ENCODE data around the gene LGALS3BP.

LGALS3BP gene

DNA sequence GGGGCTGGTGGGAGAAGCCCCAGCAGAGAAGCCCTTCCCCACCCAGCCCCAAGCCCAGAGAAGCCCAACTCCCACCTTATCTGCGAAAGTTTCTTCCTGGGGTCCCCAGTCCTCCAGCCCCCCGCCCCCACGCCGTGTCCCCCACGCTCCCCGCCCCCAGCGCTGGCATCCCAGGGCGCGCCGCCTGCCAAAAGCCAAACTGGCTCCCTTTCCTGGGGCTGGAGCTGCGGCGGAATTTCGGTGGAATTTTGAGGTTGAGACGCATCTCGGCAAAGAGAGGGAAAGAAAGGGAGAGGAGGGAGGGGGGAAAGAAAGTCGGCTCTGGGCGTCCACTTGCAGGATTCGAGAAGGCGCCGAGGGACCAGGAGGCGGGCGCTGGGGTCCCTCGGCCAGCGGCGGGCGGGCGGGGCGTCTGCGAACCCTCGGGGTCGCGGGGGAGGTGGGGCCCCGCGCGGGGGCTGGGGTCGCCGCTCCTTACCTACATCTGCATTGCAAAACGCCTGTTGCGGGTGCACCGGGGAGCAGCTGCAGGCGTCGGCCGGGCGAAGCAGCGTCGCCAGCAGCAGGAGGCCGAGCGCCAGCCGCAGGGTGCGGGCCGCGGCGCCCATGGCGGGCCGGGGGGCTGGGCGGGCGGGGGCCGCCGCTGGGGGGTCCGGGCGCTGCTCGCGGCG is 55.1 kb downstream of the LGALS3BP start:
- peak overlapping the region; percentile 79 for H3K4me3 ChIP-seq (ENCODE audit: low read depth, low read length)
- no peak for DNase-seq (ENCODE audit: low read depth)
- TF ChIP-seq, protein P1, sequence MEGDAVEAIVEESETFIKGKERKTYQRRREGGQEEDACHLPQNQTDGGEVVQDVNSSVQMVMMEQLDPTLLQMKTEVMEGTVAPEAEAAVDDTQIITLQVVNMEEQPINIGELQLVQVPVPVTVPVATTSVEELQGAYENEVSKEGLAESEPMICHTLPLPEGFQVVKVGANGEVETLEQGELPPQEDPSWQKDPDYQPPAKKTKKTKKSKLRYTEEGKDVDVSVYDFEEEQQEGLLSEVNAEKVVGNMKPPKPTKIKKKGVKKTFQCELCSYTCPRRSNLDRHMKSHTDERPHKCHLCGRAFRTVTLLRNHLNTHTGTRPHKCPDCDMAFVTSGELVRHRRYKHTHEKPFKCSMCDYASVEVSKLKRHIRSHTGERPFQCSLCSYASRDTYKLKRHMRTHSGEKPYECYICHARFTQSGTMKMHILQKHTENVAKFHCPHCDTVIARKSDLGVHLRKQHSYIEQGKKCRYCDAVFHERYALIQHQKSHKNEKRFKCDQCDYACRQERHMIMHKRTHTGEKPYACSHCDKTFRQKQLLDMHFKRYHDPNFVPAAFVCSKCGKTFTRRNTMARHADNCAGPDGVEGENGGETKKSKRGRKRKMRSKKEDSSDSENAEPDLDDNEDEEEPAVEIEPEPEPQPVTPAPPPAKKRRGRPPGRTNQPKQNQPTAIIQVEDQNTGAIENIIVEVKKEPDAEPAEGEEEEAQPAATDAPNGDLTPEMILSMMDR (conservative IDR thresholded peaks at IDR 0.05; ENCODE audit: low read depth, low read length): no peak

DNA sequence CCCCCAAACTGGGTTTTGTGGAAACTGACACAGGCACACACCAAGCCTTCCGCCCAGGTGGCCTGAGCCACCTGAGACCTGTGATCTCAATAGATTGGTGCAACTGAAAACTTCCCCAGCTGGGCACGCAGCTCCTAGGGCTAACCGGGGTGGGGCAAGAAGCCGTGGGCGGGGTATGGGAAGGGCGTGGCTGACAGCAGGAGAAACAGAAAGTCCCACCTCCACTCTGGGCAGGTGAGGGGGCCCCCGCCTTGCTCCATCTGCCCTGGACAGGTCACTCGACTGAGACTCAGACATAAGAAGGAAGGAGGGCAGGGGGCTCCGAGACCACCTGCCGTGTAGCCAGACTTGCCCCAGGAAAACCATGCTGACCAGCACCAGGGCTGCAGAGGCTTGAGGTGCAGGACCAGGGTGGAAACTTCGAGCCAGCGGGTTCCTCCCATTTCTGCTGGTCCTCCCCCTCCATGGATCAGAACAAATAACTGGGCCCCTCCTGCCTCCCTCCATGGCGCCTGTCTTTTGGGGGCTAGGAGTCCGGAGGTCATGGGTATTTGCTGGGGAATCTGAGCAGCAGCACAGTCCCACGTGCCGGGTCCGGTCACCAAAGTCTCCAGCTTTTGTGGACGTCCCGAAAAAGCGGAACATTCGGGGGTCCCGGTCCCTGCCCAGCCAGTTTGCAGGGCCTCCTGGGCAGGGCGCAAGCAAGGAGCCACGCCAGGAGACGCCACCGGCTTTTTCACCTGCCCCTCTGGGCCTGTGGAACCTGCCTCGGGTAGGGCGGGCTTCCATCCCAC is 55.9 kb downstream of the LGALS3BP start:
- TF ChIP-seq, protein P1 (conservative IDR thresholded peaks at IDR 0.05; ENCODE audit: low read depth, low read length): no peak
- H3K4me3 ChIP-seq (ENCODE audit: low read depth, low read length): peak overlapping the region; percentile 79
- no peak for DNase-seq (ENCODE audit: low read depth)

DNA sequence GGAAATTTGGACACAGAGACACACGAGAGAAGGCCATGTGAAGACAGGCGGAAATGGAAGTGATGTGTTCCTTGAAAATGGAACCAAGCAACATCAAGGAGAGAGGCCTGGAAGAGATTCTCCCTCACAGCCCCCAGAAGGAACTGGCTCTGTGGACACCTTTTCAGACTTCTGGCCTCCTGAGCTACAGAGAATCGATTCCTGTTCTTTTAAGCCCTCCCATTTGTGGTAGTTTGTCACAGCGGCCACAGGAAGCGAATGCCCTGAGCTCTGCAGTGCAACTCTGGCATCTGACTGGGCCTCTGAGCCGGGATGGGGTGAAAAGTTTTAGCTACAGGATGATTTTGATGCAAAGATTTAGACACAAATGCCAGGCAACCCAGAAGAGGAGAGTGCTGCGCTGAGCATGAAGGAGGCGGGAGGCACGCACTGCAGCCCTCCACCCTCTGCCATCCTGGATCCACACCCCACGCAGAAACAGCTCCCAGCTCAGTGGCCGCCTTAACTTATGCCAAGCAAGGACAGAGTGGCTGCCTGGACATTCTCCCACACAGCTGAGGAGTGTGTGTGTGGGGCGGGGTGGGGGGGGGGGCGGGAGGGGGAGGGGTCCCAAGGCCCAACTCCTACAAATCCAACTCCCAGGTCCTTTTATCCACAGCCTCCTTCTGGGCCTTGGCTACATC is 56.8 kb downstream of the LGALS3BP start:
- DNase-seq (ENCODE audit: low read depth): no peak
- TF ChIP-seq, protein P1 (conservative IDR thresholded peaks at IDR 0.05; ENCODE audit: low read depth, low read length): no peak
- H3K4me3 ChIP-seq (ENCODE audit: low read depth, low read length): peak overlapping the region; percentile 79

DNA sequence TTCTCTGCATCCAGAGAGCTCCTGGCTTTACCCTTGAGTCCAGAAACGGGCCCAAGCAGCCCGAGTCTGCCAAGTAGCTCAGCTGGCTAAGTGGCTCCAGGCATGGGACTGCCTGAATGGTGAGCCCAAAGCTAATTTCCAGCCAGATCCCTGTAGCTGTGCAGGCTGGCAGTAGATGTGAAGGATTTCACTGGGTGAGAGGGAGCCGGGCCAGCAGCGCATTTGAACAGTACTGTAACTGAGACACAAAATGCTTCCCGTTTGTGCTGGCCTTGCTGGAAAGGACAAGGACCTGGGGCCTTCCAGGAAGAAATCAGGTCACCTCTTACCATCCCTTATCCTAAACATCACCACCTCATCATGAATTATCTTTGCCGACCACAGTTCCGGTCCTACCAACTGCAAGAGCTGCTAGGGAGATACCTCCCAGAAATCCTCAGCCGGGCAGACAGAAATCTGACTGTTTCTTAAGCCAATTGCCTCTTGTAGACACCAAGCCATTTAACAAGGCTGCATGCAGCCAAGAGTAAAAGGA is 58.2 kb downstream of the LGALS3BP start:
- no peak for DNase-seq (ENCODE audit: low read depth)
- TF ChIP-seq, protein P1 (conservative IDR thresholded peaks at IDR 0.05; ENCODE audit: low read depth, low read length): no peak
- no peak overlapping the region for H3K4me3 ChIP-seq (ENCODE audit: low read depth, low read length)
